ENCODE results near the gene ADGRE3.

DNA sequence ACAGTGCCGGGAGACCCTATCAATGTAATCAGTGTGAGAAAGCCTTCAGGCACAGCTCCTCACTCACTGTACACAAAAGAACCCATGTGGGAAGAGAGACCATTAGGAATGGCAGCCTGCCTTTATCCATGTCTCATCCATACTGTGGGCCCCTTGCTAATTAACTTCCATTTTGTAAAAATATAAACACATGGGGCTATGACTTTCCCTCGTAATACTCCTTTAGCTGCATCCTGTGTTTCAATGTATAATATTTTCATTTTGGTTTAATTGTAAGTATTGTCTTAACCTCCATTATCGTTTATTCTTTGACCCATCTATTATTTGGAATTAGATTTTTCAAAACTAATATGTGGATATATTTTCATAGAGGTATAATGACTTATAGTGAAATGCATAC, 44.5 kb upstream of the ADGRE3 start:
- TF ChIP-seq CTCF (IDR thresholded peaks at IDR 0.05) (no peak), POLR2AphosphoS5 (IDR thresholded peaks at IDR 0.05) (no peak)
